ENCODE results near the gene MUCL3. TPM values are rescaled to one million over a fixed set of nuclear protein-coding genes. Genes with fewer than 3 reads are reported as not detected.

The MUCL3 gene, protein sequence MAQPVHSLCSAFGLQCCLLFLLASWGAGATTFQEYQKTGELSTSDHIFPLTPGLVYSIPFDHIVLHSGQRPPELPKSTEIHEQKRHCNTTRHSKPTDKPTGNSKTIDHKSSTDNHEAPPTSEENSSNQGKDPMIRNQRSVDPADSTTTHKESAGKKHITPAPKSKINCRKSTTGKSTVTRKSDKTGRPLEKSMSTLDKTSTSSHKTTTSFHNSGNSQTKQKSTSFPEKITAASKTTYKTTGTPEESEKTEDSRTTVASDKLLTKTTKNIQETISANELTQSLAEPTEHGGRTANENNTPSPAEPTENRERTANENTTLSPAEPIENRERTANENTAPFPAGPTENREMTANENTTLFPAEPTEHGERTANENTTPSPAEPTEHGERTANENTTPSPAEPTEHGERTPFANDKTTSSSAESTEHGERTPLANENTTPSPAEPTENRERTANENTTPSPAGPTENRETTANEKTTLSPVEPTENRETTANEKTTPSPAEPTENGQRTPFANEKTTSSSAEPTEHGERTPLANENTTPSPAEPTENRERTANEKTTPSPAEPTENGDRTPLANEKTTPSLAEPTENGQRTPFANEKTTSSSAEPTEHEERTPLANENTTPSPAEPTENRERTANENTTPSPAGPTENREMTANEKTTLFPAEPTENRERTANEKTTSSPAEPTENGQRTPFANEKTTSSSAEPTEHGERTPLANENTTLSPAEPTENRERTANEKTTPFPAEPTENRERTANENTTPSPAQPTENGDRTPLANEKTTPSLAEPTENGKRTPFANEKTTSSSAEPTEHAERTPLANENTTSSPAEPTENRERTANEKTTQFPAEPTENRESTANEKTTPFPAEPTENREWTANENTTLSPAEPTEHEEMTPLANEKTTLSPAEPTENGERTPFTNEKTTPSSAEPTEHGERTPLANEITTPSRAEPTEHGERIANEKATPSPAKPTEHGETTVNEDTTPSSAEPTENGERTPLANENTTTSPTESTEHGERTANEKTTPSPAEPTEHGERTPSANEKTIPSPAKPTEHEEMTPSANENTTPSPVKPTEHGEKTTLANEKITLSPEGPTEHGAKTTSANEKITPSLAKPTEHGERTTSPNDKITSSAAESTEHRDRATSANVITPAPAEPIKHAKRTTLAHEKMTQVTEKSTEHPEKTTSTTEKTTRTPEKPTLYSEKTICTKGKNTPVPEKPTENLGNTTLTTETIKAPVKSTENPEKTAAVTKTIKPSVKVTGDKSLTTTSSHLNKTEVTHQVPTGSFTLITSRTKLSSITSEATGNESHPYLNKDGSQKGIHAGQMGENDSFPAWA (N-terminal part only)
- not detected for total RNA-seq

DNA sequence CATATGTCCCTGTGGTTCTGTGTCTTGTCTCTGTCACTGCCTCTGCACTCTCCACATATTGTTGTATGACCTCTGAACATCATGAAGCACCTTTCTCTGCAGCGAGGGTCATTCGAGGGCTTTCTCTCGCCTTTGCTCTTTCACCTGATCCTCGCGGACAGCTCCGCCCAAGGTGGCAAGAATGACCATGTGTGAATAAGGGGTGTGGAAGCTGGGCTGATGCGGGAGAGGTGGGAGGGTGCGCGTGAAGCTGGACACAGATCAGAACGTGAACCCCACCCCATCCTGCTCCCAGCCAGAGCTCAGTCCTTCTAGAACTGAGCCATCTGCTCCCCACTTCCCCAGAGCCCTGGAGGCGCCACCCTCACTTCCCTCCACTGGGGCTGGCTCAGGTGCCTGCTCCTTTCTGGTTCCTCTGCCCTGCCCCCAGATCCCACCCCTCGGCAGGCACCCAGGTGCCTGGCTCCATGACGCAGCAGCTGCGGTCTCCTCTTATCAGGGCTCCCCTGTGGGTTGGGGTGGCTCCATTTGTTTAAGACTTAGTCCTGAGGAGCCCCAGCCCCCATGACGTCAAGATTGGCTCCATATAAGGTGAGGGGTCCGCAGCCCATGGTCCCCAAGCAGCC is at the start of gene MUCL3:
Gene MUCL3, plus strand, starts transcription at position 613 of the 626 bp plus-strand sequence. CDS start 27 bp downstream, outside the sequence.
- Histone ChIP-seq H3K4me3 (no peak within 1 kb of the TSS), H3K27me3 (peaks cover 0 to 9% (median 0%) of the 10 kb centered on the region in 3 donors), H3K9me3 (no peaks in the 10 kb centered on the region), H3K36me3 (no peaks in the 10 kb centered on the region), H3K27ac (no peak within 1 kb of the TSS), H3K4me1 (no peaks in the 10 kb centered on the region)
- TF ChIP-seq, protein P1, sequence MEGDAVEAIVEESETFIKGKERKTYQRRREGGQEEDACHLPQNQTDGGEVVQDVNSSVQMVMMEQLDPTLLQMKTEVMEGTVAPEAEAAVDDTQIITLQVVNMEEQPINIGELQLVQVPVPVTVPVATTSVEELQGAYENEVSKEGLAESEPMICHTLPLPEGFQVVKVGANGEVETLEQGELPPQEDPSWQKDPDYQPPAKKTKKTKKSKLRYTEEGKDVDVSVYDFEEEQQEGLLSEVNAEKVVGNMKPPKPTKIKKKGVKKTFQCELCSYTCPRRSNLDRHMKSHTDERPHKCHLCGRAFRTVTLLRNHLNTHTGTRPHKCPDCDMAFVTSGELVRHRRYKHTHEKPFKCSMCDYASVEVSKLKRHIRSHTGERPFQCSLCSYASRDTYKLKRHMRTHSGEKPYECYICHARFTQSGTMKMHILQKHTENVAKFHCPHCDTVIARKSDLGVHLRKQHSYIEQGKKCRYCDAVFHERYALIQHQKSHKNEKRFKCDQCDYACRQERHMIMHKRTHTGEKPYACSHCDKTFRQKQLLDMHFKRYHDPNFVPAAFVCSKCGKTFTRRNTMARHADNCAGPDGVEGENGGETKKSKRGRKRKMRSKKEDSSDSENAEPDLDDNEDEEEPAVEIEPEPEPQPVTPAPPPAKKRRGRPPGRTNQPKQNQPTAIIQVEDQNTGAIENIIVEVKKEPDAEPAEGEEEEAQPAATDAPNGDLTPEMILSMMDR (IDR thresholded peaks at IDR 0.05 in 4 of 5, conservative IDR thresholded peaks at IDR 0.05 in 1 of 5): no peak
- TF ChIP-seq POLR2A (IDR thresholded peaks at IDR 0.05): no peak
- in situ Hi-C loops (cut with MboI; ENCODE audit: low sequenced_read_pairs in 4 of 4) (no loop called here), intact Hi-C loops (cut with DNase I; ENCODE audit: low total_unique reads) (no loop called here)
- ATAC-seq (no peak), DNase-seq (no peak)

DNA sequence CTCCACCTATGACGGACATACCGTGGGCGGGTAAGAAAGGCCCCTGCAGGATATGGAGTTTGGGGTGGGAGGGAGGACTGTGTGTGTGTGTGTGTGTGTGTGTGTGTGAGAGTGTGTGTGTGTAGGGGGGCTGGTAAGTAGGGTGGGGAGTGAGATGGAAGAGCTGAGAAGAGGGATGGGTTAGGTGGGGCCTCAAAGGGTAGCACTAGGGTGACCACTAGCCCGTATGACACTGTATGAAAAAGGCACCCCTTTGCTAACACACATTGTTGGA is 49.4 kb upstream of the MUCL3 start:
- TF ChIP-seq, protein P1 (IDR thresholded peaks at IDR 0.05 in 4 of 5, conservative IDR thresholded peaks at IDR 0.05 in 1 of 5): no peak
- TF ChIP-seq POLR2A (IDR thresholded peaks at IDR 0.05): no peak
- no peak for ATAC-seq
- no peaks in the 10 kb centered on the region for H3K9me3 ChIP-seq
- no peak for DNase-seq
- in situ Hi-C loops (cut with MboI; ENCODE audit: low sequenced_read_pairs in 4 of 4) (loop anchor here in 1 of 4 donors (25.0 kb wide), 1 partner anchor 154 kb away; the partner anchor contains the start of genes FLOT1 and IER3), intact Hi-C loops (cut with DNase I; ENCODE audit: low total_unique reads) (no loop called here)
- H3K4me3 ChIP-seq: no peak overlapping the region
- peaks cover 24 to 28% of the 10 kb centered on the region in 2 donors for H3K4me1 ChIP-seq
- peaks cover 0 to 76% of the 10 kb centered on the region in 2 donors for H3K36me3 ChIP-seq
- H3K27ac ChIP-seq: no peak overlapping the region
- no peaks in the 10 kb centered on the region for H3K27me3 ChIP-seq

DNA sequence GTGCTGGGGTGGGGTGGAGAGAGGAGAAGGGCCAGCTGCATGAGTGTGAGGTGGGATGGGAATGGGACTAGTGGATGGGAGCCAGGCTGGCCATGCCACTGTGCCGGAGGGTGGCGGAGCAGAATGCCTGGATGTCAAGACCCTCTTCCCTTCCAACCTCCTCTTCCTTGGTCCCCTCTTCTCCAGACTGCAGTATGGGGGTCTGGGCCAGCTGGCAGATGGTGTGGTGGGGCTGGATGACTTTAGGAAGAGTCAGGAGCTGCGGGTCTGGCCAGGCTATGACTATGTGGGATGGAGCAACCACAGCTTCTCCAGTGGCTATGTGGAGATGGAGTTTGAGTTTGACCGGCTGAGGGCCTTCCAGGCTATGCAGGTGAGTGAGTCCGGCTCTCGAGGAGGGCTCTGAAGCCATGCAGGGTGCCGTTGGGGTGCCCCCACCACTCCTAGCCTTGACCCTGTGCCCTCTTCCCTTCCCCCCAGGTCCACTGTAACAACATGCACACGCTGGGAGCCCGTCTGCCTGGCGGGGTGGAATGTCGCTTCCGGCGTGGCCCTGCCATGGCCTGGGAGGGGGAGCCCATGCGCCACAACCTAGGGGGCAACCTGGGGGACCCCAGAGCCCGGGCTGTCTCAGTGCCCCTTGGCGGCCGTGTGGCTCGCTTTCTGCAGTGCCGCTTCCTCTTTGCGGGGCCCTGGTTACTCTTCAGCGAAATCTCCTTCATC is 48.8 kb upstream of the MUCL3 start:
- ATAC-seq (no peak), DNase-seq (no peak)
- in situ Hi-C loops (cut with MboI; ENCODE audit: low sequenced_read_pairs in 4 of 4) (loop anchor here in 1 of 4 donors (25.0 kb wide), 1 partner anchor 155 kb away; the partner anchor contains the start of genes FLOT1 and IER3), intact Hi-C loops (cut with DNase I; ENCODE audit: low total_unique reads) (no loop called here)
- TF ChIP-seq, protein P1 (IDR thresholded peaks at IDR 0.05 in 4 of 5, conservative IDR thresholded peaks at IDR 0.05 in 1 of 5): no peak
- no peak for TF ChIP-seq POLR2A (IDR thresholded peaks at IDR 0.05)
- H3K9me3 ChIP-seq: no peaks in the 10 kb centered on the region
- no peak overlapping the region for H3K4me3 ChIP-seq
- H3K36me3 ChIP-seq: peaks cover 0 to 81% of the 10 kb centered on the region in 2 donors
- H3K4me1 ChIP-seq: peaks cover 18 to 22% of the 10 kb centered on the region in 2 donors
- no peaks in the 10 kb centered on the region for H3K27me3 ChIP-seq
- no peak overlapping the region for H3K27ac ChIP-seq
